ENCODE results near the gene KIF9.
"Not testable (repeated sequence)": the region's sequence is repeated elsewhere in the genome, so short reads cannot be mapped to it uniquely, and the experiment has no call there.

KIF9 gene

GRCh38 chr3:47225310-47225906, 57.2 kb downstream of the KIF9 start:
- TF ChIP-seq CTCF (IDR thresholded peaks at IDR 0.05) = no peak
- DNase-seq (ENCODE audit: low spot score) = no peak
- Histone ChIP-seq H3K27ac (no peak overlapping the region), H3K4me3 (no peak overlapping the region)

GRCh38 chr3:47223755-47224154, 58.8 kb downstream of the KIF9 start:
- DNase-seq (ENCODE audit: low spot score) = no peak
- TF ChIP-seq CTCF (IDR thresholded peaks at IDR 0.05) = no peak
- Histone ChIP-seq H3K4me3 (no peak overlapping the region), H3K27ac (no peak overlapping the region)

- Histone ChIP-seq H3K4me3 (no peak overlapping the region), H3K27ac (no peak overlapping the region)
- no peak for TF ChIP-seq CTCF (IDR thresholded peaks at IDR 0.05)
- DNase-seq (ENCODE audit: low spot score) = no peak
Measured at GRCh38 chr3:47221798-47222197, 60.8 kb downstream of the KIF9 start.

- no peak for DNase-seq (ENCODE audit: low spot score)
- TF ChIP-seq CTCF (IDR thresholded peaks at IDR 0.05) = no peak
- H3K4me3 ChIP-seq = no peak overlapping the region
Measured at GRCh38 chr3:47210863-47211405, 71.7 kb downstream of the KIF9 start.

DNA sequence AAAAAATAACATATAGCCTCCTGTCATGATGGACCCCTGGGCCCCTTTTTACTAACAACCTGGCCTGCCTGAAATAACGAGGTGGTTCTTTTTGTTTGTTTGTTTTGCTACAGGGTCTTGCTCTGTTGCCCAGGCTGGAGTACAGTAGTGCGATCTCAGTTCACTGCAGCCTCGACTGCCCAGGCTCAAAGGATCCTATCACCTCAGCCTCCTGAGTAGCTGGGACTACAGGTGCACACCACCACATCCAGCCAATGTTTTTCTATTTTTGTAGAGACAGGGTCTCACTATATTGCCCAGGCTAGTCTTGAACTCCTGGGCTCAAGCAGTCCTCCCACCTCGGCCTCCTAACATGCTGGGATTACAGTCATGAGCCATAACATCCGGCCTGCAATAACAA, 76.6 kb downstream of the KIF9 start:
- not testable (repeated sequence) for DNase-seq (ENCODE audit: low spot score); H3K4me3 ChIP-seq; H3K27ac ChIP-seq

More at GRCh38 chr3:47210863-47211405, 71.7 kb downstream of the KIF9 start:
- H3K27ac ChIP-seq = no peak overlapping the region

GRCh38 chr3:47204875-47205274, 77.7 kb downstream of the KIF9 start:
- DNase-seq (ENCODE audit: low spot score) = no peak
- TF ChIP-seq CTCF (IDR thresholded peaks at IDR 0.05) = no peak
- H3K27ac ChIP-seq = no peak overlapping the region
- no peak overlapping the region for H3K4me3 ChIP-seq

DNA sequence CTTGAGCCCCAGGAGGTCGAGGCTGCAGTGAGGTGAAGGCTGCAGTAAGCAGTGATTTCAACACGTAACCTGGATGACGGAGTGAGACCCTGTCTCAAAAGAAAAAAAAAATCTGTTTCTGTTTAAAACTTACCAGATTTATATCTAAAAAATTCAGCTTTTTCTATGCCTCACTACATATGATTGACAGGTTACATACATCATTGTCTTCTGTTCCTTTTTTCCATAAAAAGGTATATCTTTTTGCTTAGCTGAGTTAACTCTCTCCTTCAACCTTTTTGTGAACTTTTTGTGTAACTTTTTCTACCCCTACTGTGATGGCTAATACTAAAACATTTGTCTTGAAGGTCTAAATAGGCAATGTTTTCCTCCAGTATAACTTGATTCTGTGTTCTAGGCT, 80.1 kb downstream of the KIF9 start:
- no peak for DNase-seq (ENCODE audit: low spot score)
- no peak for TF ChIP-seq CTCF (IDR thresholded peaks at IDR 0.05)
- no peak overlapping the region for H3K27ac ChIP-seq
- no peak overlapping the region for H3K4me3 ChIP-seq
